Activated CD4-positive, alpha-beta T cell treated with anti-CD3 and anti-CD28 coated beads, Interleukin-2, amount 50 U/mL, for 24 hours (primary cell): ENCODE data around the gene DLG2.

Experiments
- DNase-seq, 2 donors: peaks; one replicate each; pipeline ENCODE4 v3.0.0-alpha.2; 2020; ENCODE audit warnings: low read depth in 1 of 2, low spot score in 1 of 2

DLG2 gene

GRCh38 chr11:84243629-84244263 lies 1383.4 kb downstream of the DLG2 start:
- DNase-seq, result no peak

- DNase-seq, result no peak
Measured at GRCh38 chr11:84241343-84242131, 1385.6 kb downstream of the DLG2 start.

- no peak for DNase-seq
Measured at GRCh38 chr11:84240847-84241246, 1386.3 kb downstream of the DLG2 start.

GRCh38 chr11:84236436-84236835 lies 1390.7 kb downstream of the DLG2 start:
- no peak for DNase-seq

GRCh38 chr11:84234462-84235202 lies 1392.5 kb downstream of the DLG2 start:
- DNase-seq, result no peak

GRCh38 chr11:84234011-84234410 lies 1393.1 kb downstream of the DLG2 start:
- no peak for DNase-seq

- DNase-seq, result no peak
Measured at GRCh38 chr11:84232511-84232910, 1394.6 kb downstream of the DLG2 start.

- no peak for DNase-seq
Measured at GRCh38 chr11:84230402-84230801, 1396.7 kb downstream of the DLG2 start.

- no peak for DNase-seq
Measured at GRCh38 chr11:84227970-84228665, 1399.0 kb downstream of the DLG2 start.

GRCh38 chr11:84224042-84224441 lies 1403.1 kb downstream of the DLG2 start:
- DNase-seq, result no peak

- DNase-seq, result no peak
Measured at GRCh38 chr11:84218318-84218717, 1408.8 kb downstream of the DLG2 start.

GRCh38 chr11:84215672-84216071 lies 1411.5 kb downstream of the DLG2 start:
- DNase-seq, result no peak

- DNase-seq, result no peak
Measured at GRCh38 chr11:84214557-84214956, 1412.6 kb downstream of the DLG2 start.

- DNase-seq, result no peak
Measured at GRCh38 chr11:84212468-84213390, 1414.4 kb downstream of the DLG2 start.

GRCh38 chr11:84211896-84212295 lies 1415.2 kb downstream of the DLG2 start:
- no peak for DNase-seq

- DNase-seq, result no peak
Measured at GRCh38 chr11:84194696-84195095, 1432.4 kb downstream of the DLG2 start.

GRCh38 chr11:84193706-84194105 lies 1433.4 kb downstream of the DLG2 start:
- no peak for DNase-seq

- no peak for DNase-seq
Measured at GRCh38 chr11:84188521-84188920, 1438.6 kb downstream of the DLG2 start.

GRCh38 chr11:84173078-84173477 lies 1454.1 kb downstream of the DLG2 start:
- no peak for DNase-seq

- DNase-seq, result no peak
Measured at GRCh38 chr11:84165139-84165538, 1462.0 kb downstream of the DLG2 start.
